Measurements from ENCODE around the gene P2RY12.

The P2RY12 gene

DNA sequence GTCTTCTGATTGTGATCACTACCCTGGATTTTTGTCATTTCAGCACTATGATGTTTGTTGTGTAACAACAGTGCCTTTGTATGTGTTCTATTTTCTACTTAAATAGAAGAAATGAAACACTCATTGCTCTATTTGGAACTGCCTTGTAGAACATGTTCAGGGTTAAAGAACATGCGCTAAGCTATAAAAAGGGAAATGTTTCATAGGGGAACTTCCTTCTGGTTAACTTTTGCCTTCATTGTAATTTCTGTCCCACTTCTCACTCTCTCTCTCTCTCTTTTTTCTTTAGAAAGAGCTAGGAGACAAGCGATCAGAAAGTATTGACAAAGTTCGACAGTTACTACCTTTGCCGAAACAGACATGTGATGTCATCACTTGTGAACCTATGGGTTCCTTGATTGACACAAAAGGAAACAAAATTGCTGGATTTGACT, at the start of gene P2RY12:
Gene P2RY12 (minus strand): TSS at position 13 of the 434 bp plus-strand sequence. CDS start 45,908 bp downstream, outside the sequence.
- DNase-seq, result no peak

DNA sequence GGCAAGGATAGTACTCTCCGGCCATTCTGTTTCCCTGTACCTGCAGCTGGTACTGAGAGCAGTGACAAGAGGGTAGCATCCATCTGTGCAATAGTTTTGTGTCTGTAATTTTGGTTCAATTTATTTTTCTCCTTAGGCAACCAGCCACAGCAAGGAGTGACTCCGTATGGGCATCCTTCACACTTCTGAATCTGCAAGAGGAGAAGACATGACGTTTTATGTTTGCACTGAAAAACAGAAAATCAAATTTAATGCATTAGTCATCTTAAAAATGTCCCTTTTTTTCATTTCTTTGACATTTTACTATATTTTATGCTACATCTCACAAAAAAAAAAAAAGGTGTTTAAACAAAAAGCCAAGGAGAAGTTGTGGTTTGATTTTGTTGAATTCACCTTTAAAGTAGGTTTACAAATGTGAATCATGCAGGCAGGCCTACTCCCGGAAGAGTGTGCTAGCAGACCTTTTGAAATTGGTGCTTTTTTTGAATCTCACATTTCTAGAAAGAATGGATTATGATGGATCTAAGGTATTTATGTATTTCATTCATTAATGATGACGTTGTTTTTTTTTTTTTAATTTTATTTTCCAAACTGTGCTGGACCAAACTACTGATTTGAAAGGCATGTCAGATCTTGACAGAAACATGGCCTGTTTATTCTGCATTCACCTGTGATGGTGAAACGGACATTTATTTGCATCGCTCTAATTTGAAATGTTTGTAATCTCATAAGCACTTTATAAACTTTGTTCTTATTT, 48.2 kb upstream of the P2RY12 start:
- DNase-seq, result no peak

DNA sequence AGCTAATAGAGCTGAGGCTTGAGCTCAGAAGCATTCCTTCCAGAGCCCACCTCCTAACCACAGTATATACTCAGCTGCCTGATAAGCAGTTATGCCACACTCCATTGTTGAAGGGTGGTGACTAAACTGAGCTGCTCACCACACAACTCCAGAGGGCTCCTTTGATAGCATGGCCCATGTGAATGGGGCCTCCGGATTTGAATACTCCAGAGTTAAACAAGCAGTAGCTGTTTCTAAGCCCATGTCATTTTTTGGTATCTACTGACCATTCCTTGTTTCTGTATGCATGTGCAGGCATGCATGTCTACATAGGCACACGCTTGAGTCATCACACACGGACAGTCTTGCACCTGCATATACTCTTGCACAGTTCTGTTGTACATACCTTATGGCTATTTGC, 47.4 kb upstream of the P2RY12 start:
- DNase-seq, result no peak

DNA sequence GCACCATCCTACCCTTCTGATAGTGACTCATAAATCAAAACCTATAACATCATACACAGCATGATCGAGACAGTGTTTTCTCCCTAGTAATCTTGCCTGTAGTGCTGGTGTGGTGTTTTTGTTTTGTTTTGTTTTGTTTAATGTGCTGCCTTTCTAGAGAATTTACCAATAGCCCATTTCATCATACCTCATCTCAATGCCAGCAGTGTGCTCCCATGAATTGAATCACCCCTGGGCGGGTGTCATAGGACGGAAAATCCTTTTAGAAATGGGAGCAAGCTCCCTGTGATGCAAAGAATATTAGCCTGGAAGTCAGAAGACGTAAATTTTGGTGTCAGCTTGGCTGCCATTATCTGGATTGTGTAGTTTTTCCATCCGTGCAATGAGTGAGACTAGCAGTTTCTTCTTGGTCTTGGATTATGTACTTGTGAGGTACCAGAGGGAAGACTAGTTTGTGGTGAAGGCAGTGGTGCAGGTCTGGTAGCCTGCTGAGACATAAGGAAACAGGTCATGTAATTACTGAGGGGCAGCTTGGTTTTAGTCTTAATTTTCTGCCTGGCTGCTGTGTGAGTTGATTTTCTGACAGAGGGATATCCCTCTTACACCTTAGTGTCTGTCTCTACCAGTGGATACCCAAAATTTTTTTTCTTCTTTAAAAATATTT, 46.4 kb upstream of the P2RY12 start:
- no peak for DNase-seq

DNA sequence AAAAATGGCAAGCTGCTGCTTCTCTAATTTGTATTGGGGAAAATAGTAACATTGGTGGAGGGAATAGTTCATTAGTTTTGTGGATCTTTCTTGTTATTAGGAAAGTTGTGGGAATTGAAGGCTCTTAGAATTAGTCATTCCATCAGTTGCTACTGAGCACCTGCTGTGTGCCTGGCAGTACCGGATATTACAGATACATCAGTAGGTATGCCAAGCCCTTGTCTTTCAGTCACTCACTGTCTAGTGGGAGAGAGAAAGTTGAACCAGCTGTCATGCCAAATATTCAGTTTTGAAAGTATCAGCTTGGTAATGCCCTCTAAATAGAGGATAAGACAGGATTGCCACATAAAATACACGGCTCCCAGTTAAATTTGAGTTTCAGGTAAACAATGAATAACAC, 43.8 kb upstream of the P2RY12 start:
- no peak for DNase-seq

DNA sequence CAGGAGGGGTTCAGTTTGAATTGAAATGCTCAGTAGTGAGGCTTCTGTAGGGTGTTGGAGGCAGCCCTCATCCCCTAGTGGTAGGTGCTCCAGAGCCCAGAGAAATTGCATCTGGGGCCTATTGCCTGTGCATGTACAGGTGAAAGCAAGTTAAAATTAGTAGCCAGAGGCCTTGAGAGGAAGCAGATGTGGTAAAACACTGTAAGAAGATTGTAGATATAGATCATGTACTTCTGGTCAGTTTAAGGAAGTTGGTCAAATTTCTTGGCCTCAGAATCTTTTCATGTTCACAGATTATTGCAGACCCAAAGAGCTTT, 41.7 kb upstream of the P2RY12 start:
- DNase-seq, result no peak

DNA sequence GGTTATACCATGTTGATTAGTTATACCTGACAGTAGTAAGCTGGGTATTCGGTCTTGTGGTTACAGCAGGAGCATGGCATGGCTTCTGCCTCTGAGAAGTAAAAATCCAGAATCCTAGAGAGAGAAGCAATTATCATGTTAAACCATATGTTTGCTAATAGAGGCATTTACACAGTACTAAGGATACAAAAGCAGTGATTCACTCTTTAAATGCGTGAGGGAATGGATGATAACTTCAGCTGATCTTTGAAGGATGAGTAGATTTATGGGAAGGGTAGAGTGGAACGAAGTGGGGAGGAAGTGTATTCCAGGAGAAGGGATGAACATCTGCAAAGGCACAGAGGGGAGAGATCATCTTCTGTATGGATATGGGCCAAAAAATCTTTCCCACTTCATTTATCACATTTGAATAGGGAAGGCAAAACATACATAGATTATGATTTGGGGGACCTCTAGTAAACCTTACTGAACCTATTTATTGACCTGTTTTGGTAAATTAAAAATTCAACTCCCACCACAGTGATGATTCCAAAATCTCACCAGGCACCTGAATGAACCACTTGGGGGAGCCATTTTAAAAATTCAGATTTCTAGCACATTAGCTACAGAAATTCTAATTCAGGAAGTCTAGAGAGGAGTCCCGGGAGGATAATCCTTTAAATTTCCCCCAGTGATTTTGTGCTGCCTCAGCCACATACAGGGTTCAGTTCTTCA, 41.2 kb upstream of the P2RY12 start:
- no peak for DNase-seq

DNA sequence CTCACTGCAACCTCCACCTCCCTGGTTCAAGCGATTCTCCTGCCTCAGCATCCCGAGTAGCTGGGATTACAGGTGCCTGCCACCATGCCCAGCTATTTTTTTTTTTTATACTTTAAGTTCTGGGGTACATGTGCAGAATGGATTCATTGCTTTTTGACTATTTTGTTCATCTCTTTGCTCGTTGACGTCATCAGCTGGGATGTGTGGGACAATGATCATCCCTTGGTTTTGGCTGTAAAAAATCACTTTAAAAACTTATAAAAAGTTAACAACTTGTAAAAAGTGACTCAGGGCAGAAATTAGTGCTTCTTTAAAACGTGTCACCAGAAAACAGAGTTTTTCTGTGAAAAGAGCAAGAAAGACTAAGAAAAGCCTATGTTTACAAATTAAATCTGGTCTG, 38.5 kb upstream of the P2RY12 start:
- DNase-seq, result no peak

DNA sequence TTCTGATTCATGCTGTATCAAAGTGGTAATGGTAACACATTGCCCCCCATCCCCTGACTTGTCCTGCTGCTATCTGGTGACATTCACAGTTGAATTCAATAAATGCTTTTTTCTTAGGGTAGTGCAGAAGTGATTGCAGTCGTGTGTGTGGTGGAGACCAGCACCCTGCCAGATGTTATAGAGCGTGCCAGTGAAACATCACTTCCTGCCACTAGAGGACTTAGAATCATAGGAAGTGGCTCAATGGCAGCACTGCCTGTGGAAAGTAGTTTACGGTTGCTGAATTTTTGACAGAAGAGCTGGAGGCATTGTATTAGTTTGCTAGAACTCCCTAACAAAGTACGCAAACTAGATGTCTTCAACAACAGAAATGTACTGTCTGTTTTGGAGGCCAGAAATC, 37.4 kb upstream of the P2RY12 start:
- DNase-seq, result no peak

DNA sequence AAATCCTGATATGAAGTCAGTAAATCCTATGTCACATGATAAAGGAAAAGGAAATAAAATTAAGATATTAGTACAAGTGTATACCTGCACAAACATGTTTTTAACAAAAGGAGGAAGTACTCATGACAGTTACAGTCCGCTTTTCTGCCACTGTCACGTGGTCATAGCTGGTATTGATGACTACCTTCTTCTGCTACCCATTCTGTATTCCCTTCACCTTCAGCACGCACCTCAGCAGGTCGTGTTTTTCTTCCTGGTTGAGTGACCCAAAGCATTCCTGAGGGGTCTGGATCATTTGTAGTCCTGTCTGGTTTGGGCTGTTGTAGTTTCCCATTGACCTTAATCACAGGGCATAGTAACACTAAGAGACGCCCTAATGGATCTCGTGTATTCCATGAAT, 35.3 kb upstream of the P2RY12 start:
- DNase-seq, result no peak

DNA sequence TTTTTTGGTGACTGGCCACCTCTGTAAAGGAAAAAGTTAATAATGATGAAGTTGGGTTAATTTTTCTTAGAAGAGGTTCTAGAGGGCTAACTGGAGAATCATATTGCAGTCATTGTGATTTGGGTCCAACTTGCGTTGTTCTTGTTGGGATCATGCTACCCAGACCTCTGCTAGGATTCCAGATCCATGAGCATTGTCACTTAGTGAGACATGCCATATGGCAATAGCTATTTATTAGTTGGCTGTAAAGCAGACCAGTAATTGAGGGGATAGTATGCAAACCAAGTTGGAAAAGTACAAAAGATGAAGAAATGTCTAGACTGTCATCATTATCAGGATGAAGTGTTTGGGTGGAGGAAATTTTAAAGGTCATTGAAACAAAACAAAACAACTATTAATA, 30.7 kb upstream of the P2RY12 start:
- no peak for DNase-seq

DNA sequence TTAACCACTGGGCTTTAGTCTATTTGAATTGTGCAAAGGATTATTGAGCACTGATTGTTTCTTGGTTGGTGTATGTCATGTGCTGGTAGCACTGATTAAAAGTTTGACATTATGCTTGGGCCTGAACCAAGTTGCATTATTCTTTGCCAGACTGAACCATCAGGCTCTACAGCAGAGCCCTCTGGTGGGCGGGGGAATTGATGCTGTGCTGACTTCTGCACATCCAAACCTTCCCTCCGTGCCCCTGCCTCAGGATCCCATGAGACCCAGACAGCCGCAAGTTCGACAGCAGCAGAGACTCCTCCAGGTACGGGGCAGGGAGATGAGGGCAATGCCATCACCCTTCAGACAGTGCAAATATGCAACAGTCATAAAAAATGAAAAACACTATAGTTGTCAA, 28.4 kb upstream of the P2RY12 start:
- no peak for DNase-seq

DNA sequence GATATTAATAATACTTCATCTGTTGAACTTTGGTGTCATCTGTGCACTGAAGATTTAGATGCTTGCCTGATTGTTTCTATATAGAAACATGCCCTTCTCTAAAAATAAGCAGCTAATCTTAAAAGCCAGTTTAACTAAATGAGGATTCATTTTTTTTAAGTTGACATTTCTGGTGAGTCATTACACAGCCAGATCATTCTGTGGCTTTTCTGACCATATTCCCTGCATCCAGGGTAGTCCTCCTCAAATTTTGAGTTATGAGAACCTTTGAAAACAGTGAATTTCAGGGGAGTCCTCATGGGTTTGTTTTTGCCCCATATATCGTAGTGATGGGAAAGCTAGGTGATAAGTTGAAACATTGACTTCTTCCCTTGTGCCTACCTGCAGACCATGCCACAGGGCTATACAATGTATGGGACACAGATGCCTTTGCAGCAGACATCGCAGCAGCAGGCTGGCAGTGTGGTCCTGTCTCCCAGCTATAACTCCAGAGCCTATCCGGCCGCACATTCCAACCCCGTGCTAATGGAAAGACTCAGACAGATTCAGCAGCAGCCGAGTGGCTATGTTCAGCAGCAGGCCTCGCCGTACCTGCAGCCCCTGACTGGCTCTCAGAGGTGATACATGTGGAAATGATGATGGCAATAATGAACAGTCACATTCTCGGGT, 26.5 kb upstream of the P2RY12 start:
- no peak for DNase-seq

DNA sequence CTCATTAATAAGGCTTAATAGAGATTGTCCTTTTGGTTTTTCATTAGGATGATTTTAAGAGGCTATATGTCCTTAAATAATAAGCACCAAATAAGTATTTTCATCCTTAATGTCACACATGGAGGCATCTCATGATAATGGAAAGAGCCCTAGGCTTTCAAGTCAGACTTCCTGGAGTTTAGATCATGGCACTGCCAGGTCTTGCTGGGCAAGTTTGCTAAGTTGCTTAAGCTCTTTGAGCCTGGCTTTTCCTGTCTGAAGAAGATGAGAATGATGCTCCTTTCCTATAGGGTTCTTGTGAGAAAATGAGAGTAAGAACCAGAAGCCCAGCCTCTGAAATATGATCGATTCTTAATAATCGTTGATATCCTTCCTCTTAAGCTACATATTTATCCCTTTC, 23.4 kb upstream of the P2RY12 start:
- no peak for DNase-seq

DNA sequence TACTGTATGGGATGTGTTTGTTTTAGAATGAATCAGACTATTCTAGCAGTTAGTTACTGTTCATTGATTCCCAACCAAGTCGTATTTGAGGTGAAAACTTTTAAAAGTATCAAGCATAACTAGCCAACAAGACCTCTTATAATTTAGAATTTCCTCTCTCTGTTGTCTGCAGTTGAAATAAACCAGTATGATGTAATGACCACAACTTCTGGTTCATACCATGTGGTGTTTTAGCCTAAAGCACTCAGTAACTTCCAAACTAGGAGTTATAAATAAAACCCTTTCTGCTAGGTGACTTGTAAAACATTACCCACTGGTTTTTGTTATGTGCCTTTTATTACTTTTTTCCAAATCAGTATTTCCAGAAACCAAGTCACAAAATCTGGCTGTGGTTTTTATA, 19.8 kb upstream of the P2RY12 start:
- DNase-seq, result no peak

DNA sequence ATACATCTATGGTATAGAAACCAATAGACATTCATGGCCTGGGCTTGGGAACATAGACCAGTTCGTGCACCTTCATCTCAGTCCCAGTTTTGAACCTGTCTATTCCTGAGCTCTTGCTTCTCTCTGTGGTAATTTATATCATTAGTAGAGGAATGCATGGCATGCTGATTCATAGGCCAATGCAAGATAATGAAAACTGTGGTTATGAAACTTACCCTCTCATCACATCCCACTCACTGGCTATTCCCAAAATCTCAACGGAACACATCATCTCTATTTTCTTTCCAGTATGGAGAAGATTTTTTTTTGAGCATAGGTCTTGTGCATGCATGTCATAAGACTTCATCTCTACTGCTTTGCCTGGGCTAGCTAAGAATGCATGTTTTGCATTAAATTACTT, 18.7 kb upstream of the P2RY12 start:
- DNase-seq, result no peak

DNA sequence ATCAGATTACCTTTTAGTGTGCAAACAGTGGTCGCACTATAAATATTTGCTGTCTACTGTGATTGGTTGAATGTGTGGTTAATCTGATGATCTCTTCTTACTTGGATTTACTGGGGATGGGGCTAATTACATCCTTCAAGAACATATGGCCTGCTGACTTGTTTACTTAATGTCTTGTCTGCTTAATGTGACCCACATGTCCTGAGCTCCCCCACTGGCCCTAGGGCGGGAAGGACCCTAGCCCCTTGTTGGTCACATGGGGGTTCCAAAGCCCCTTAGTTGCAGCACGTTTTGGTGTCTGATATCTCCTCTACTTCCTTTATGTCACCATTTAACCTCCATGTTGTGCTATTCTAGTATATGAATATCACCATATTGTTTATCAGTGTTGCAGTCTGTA, 17.8 kb upstream of the P2RY12 start:
- no peak for DNase-seq

DNA sequence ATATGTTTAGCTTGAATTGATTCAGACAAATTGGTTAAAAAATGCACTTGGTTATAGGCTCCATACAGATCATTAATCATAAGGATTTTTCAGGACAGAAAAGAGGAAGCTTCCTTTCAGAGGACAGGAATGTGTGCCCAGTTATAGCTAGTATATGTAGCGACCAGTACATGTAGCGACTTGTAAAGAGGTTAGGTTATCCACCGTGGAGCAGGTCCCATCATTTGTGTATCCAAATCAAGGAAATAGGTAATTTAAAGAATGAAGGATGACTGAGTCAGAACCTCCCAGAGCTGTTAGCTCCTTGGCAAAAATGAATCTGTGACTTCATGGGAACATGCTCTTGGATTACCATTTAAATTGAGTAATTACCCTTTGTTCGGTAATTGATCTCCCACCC, 15.8 kb upstream of the P2RY12 start:
- no peak for DNase-seq

DNA sequence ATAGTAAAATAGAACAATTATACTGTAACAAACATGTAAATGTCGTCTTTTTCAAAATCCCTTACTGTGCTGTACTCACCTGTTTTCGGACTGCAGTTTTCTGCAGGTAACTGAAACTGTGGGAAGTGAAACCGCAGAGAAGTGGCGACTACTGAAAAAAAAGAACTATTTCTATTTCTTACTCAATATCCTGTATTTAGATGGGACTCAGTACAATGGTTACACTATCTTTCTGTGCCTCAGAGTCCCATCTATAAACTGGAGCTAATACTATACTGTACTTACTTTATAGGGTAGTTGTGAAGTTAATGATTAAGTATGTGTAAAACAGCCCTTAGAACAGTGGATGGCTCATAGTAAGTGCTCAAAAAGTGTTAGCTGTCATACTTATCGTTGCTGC, 14.3 kb upstream of the P2RY12 start:
- DNase-seq, result no peak

DNA sequence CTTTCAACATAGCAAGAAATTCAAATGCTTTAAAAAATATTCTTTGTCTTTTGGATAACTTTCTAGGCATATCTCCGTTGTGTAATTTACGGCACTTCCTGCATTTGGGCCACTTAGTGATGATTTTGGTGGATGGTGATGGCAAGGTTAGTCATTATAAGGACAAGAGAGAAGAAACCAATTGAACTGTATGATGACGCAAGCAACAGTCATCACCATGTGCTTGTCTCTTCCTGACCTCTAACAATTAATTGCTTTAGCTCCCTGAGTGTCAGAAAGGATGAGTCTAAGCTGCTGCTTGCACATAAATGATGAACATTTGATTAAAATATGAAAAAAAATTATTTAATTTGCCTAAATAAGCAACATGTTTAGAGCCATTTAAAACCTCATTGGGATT, 11.3 kb upstream of the P2RY12 start:
- DNase-seq, result no peak

DNA sequence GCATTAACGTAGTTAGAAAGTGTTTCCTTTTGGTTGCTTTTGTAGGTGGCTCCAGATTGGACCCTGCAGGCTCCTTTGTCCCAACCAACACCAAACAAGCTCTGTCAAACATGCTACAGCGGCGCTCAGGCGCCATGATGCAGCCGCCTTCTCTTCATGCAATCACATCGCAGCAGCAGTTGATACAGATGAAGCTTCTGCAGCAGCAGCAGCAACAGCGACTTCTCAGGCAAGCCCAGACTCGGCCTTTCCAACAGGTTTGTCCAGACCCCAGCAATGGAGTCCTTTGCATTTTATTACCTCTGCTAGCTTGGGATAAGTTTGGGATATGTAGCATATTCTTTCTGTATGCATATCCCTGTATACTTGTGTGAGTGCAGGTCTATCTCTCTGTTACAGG, 10.1 kb upstream of the P2RY12 start:
- DNase-seq, result no peak

DNA sequence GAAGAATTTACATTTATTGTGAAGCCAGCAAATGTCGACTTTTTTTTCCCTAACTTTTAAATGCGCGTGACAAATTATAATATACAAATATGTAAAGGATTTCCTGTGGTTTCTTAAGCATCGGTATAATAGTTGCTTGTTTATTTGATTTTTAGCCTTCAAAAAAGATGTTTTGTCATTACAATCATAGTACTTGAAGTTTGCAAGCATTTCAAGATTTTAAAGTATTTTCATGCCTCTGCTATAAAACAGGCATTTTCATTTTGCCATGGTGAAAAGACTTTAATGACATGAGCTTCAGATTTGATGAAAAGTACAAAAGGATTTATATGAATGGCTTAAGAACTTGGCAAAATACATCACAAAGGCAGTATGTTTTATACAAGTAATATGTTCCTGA, 9.4 kb upstream of the P2RY12 start:
- DNase-seq, result no peak

DNA sequence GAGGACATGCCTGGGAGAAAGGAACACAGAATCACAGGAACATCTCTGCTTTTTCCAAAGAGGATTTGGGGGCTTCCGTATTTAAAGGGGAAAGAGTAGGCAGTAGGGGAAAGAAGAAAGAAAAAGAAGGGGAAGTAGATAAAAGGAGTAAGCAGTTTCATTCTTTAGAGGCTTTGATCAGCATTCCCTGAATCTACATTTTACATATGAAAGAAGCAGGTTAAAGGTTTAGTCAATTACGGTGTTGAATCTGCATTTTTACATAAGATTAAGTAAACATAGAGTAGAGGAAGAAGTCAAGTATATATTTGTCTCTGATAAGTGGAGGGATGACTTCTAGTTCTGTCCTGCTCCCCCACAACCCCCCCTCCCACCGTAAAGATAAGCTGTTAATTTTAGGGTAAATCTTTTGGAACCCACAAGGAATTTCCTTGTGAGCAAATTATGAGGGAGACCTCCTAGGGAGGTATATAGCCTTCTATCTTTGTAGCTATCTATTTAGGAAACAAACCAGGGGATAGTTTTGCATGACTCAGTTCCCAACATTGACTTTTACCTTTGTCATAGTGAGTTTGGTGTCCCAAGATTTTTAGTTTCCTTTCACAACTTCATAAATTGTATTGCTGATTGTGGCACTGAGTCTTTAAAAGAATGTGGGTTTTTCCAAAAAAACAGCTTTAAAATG, 8.7 kb upstream of the P2RY12 start:
- no peak for DNase-seq
